SK-N-SH treated with all-trans-retinoic acid at 6 μM for 48 hours (cell line): ENCODE measurements around the gene ST6GALNAC2.
"Not testable (repeated sequence)": the region's sequence is repeated elsewhere in the genome, so short reads cannot be mapped to it uniquely, and the experiment has no call there.

ENCODE experiments used
- ARNTL ChIP-seq: fragments of 450-650 bp; formaldehyde crosslinking; IDR thresholded peaks from 2 replicates; pipeline ENCODE4 v1.5.0; 2020; ENCODE audit warnings: low read depth, mild to moderate bottlenecking, moderate library complexity, borderline replicate concordance
- PPARA ChIP-seq: fragments of 250-450 bp; sonication (Bioruptor Pico); IDR thresholded peaks from 2 replicates; pipeline ENCODE4 v1.5.0; 2020; ENCODE audit warnings: mild to moderate bottlenecking, borderline replicate concordance
- ZFP3 ChIP-seq: fragments of 250-450 bp; sonication (Bioruptor Pico); IDR thresholded peaks from 2 replicates; pipeline ENCODE4 v1.5.0; 2020; ENCODE audit warnings: mild to moderate bottlenecking, moderate library complexity
- TF ChIP-seq, protein P1 (sequence below): fragments of 250-450 bp; sonication (Bioruptor Pico); IDR thresholded peaks from 2 replicates; pipeline ENCODE4 v1.5.0; 2020; ENCODE audit warnings: mild to moderate bottlenecking, moderate library complexity
- TF ChIP-seq, protein P2 (sequence below): fragments of 250-450 bp; sonication (Bioruptor Pico); IDR thresholded peaks from 2 replicates; pipeline ENCODE4 v1.5.1; 2020; ENCODE audit warnings: low read depth, mild to moderate bottlenecking, moderate library complexity

- TF ChIP-seq ZFP3; PPARA (CRISPR knock-in tag); ARNTL (CRISPR knock-in tag): not testable (repeated sequence)
- TF ChIP-seq, protein P1, sequence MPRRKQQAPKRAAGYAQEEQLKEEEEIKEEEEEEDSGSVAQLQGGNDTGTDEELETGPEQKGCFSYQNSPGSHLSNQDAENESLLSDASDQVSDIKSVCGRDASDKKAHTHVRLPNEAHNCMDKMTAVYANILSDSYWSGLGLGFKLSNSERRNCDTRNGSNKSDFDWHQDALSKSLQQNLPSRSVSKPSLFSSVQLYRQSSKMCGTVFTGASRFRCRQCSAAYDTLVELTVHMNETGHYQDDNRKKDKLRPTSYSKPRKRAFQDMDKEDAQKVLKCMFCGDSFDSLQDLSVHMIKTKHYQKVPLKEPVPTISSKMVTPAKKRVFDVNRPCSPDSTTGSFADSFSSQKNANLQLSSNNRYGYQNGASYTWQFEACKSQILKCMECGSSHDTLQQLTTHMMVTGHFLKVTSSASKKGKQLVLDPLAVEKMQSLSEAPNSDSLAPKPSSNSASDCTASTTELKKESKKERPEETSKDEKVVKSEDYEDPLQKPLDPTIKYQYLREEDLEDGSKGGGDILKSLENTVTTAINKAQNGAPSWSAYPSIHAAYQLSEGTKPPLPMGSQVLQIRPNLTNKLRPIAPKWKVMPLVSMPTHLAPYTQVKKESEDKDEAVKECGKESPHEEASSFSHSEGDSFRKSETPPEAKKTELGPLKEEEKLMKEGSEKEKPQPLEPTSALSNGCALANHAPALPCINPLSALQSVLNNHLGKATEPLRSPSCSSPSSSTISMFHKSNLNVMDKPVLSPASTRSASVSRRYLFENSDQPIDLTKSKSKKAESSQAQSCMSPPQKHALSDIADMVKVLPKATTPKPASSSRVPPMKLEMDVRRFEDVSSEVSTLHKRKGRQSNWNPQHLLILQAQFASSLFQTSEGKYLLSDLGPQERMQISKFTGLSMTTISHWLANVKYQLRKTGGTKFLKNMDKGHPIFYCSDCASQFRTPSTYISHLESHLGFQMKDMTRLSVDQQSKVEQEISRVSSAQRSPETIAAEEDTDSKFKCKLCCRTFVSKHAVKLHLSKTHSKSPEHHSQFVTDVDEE (CRISPR knock-in tag), result not testable (repeated sequence)
- TF ChIP-seq, protein P2, sequence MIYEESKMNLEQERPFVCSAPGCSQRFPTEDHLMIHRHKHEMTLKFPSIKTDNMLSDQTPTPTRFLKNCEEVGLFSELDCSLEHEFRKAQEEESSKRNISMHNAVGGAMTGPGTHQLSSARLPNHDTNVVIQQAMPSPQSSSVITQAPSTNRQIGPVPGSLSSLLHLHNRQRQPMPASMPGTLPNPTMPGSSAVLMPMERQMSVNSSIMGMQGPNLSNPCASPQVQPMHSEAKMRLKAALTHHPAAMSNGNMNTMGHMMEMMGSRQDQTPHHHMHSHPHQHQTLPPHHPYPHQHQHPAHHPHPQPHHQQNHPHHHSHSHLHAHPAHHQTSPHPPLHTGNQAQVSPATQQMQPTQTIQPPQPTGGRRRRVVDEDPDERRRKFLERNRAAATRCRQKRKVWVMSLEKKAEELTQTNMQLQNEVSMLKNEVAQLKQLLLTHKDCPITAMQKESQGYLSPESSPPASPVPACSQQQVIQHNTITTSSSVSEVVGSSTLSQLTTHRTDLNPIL (CRISPR knock-in tag), result not testable (repeated sequence)
Measured at GRCh38 chr17:76533640-76534359, 51.9 kb downstream of the ST6GALNAC2 start.
